ENCODE results near the gene PPP1R27. TPM values are rescaled to one million over a fixed set of nuclear protein-coding genes. Genes with fewer than 3 reads are reported as not detected.

The PPP1R27 gene
- total RNA-seq, 5 donors from 2014 or later (not counting 1 experiment from before 2014, with no cell fraction given) = not detected

GRCh38 chr17:81837641-81838040 is 2.8 kb upstream of the PPP1R27 start:
- Mint-ChIP-seq H3K27me3 (no peaks in the 10 kb centered on the region), H3K27ac (no peak overlapping the region), H3K9me3 (no peaks in the 10 kb centered on the region), H3K4me3 (no peak overlapping the region), H3K4me1 (peaks cover under 1 to 4% (median 3%) of the 10 kb centered on the region in 3 donors), H3K36me3 (no peaks in the 10 kb centered on the region)
- Histone ChIP-seq H3K27me3 (replicated peaks in 1 of 2; ENCODE audit: control insufficient read depth in 2 of 2, extremely low read depth in 1 of 2, insufficient read depth in 2 of 2, low read length in 1 of 2) (no peaks in the 10 kb centered on the region), H3K4me3 (ENCODE audit: control insufficient read depth in 1 of 2, extremely low read depth in 1 of 2, low read length in 1 of 2) (no peak overlapping the region), H3K36me3 (ENCODE audit: control insufficient read depth in 2 of 2, extremely low read depth in 1 of 2, insufficient read depth in 1 of 2, low read length in 1 of 2) (peaks cover 0 to under 1% of the 10 kb centered on the region in 2 donors), H3K4me1 (ENCODE audit: control insufficient read depth in 1 of 2, extremely low read depth in 1 of 2, insufficient read depth in 2 of 2, low read length in 2 of 2) (peaks cover 4 to 14% of the 10 kb centered on the region in 2 experiments), H3K27ac (ENCODE audit: low read length) (no peak overlapping the region), H3K9me3 (no peaks in the 10 kb centered on the region)
- ATAC-seq (replicated peaks in 1 of 4) (no peak), DNase-seq (no peak)
- ChIA-PET CTCF (interaction anchor here in 1 of 2 donors (0.7 kb wide), 1 partner anchor 79 kb away, joined by 3 read pairs; no protein-coding TSS in a partner anchor), POLR2A (no interaction called here)
- WGBS (ENCODE audit: insufficient coverage) = 94% methylated on average over 9 of the region's 9 CpGs

- ATAC-seq (replicated peaks in 1 of 4) (no peak), DNase-seq (no peak)
- Histone ChIP-seq H3K36me3 (ENCODE audit: control insufficient read depth in 2 of 2, extremely low read depth in 1 of 2, insufficient read depth in 1 of 2, low read length in 1 of 2) (no peaks in the 10 kb centered on the region), H3K4me3 (ENCODE audit: control insufficient read depth in 1 of 2, extremely low read depth in 1 of 2, low read length in 1 of 2) (peak overlapping the region; percentile 48 to 68), H3K9me3 (no peaks in the 10 kb centered on the region), H3K27me3 (replicated peaks in 1 of 2; ENCODE audit: control insufficient read depth in 2 of 2, extremely low read depth in 1 of 2, insufficient read depth in 2 of 2, low read length in 1 of 2) (no peaks in the 10 kb centered on the region), H3K27ac (ENCODE audit: low read length) (peak overlapping the region; percentile 87), H3K4me1 (ENCODE audit: control insufficient read depth in 1 of 2, extremely low read depth in 1 of 2, insufficient read depth in 2 of 2, low read length in 2 of 2) (peaks cover 7 to 33% of the 10 kb centered on the region in 2 experiments)
- Mint-ChIP-seq H3K4me1 (peaks cover 16 to 22% (median 20%) of the 10 kb centered on the region in 3 donors), H3K4me3 (peak overlapping the region; percentile 77 to 88 (median 79)), H3K27ac (peak overlapping the region; percentile 79 to 84), H3K9me3 (no peaks in the 10 kb centered on the region), H3K27me3 (no peaks in the 10 kb centered on the region), H3K36me3 (no peaks in the 10 kb centered on the region)
- POLR2A ChIA-PET = interaction anchor here in 1 of 2 donors (1.0 kb wide), 1 partner anchor 25 kb away, joined by 3 read pairs; no protein-coding TSS in a partner anchor
- CTCF ChIA-PET = no interaction called here
- WGBS (ENCODE audit: insufficient coverage) = 89% methylated on average over 31 of the region's 31 CpGs
Measured at GRCh38 chr17:81833921-81834830, 674 bp downstream of the PPP1R27 start.

DNA sequence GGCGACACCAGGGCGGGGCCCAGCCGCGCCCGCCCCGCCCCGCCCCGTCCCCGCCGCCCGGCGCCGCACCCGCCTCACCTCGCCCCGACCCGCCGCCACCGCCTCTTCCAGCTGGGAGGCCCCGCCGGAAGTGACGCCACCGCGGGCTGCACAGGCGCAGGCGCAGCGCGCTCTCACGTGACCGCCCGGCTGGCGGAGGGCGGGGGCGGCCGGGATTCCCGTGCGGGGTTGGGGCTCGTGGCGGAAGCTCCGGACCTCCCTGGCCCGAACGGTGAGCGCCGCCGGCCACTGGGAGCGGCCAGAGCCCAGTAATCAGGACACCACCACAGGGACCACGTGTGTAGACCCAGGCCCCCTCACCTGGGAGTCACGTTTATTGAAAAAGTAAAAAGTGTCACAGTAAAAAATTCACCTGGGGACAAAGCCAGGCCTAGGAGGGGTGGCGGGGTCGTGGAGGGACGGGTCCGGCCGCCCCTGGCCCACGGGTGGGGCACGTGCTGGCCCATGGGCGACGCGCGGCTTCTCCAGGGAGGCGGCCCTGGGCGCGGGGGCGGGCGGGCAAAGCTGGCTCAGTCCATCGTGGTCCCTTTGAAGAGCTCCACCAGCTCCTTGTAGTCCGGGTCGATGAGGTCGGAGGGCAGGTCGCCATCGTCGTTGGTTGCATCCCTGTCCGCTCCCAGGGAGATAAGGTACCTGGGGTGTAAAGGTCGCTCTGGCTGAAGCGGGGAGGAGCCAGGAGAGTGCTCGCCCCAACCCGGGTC is 1.5 kb downstream of the PPP1R27 start, which contains the start of gene MCRIP1:
Gene MCRIP1 (minus strand): TSS at position 132 of the 761 bp plus-strand sequence. CDS start 8,785 bp downstream, outside the sequence.
- Mint-ChIP-seq H3K27ac (peak within 1 kb of the TSS; percentile 84 to 93), H3K36me3 (no peaks in the 10 kb centered on the region), H3K4me3 (peak within 1 kb of the TSS; percentile 85 to 88 (median 85)), H3K9me3 (no peaks in the 10 kb centered on the region), H3K4me1 (peaks cover 16 to 24% (median 23%) of the 10 kb centered on the region in 3 donors), H3K27me3 (no peaks in the 10 kb centered on the region)
- no peaks in the 10 kb centered on the region for H3K27me3 ChIP-seq (replicated peaks in 1 of 2; ENCODE audit: control insufficient read depth in 2 of 2, extremely low read depth in 1 of 2, insufficient read depth in 2 of 2, low read length in 1 of 2)
- peaks cover 7 to 38% of the 10 kb centered on the region in 2 experiments for H3K4me1 ChIP-seq (ENCODE audit: control insufficient read depth in 1 of 2, extremely low read depth in 1 of 2, insufficient read depth in 2 of 2, low read length in 2 of 2)
- H3K27ac ChIP-seq (ENCODE audit: low read length) = peak within 1 kb of the TSS; percentile 87
- WGBS (ENCODE audit: insufficient coverage) = under 1% methylated on average over 58 of the region's 76 CpGs
- no peaks in the 10 kb centered on the region for H3K36me3 ChIP-seq (ENCODE audit: control insufficient read depth in 2 of 2, extremely low read depth in 1 of 2, insufficient read depth in 1 of 2, low read length in 1 of 2)
- ATAC-seq (replicated peaks in 1 of 4) (peak; percentile 81 to 89 (median 86)), DNase-seq (peak; percentile 81 to 97 (median 89))
- CTCF ChIA-PET = no interaction called here
- H3K9me3 ChIP-seq = no peaks in the 10 kb centered on the region
- H3K4me3 ChIP-seq (ENCODE audit: control insufficient read depth in 1 of 2, extremely low read depth in 1 of 2, low read length in 1 of 2) = peak within 1 kb of the TSS; percentile 68 to 72
- POLR2A ChIA-PET = interaction anchor here in 1 of 2 donors (1.0 kb wide), 1 partner anchor 26 kb away, joined by 3 read pairs; no protein-coding TSS in a partner anchor

- H3K27ac ChIP-seq (ENCODE audit: low read length) = peak overlapping the region; percentile 58
- H3K4me3 ChIP-seq (ENCODE audit: control insufficient read depth in 1 of 2, extremely low read depth in 1 of 2, low read length in 1 of 2) = peak overlapping the region; percentile 63 to 72
- no peaks in the 10 kb centered on the region for H3K36me3 ChIP-seq (ENCODE audit: control insufficient read depth in 2 of 2, extremely low read depth in 1 of 2, insufficient read depth in 1 of 2, low read length in 1 of 2)
- peaks cover 7 to 38% of the 10 kb centered on the region in 2 experiments for H3K4me1 ChIP-seq (ENCODE audit: control insufficient read depth in 1 of 2, extremely low read depth in 1 of 2, insufficient read depth in 2 of 2, low read length in 2 of 2)
- H3K9me3 Mint-ChIP-seq = no peaks in the 10 kb centered on the region
- POLR2A ChIA-PET = no interaction called here
- H3K9me3 ChIP-seq = no peaks in the 10 kb centered on the region
- H3K27me3 ChIP-seq (replicated peaks in 1 of 2; ENCODE audit: control insufficient read depth in 2 of 2, extremely low read depth in 1 of 2, insufficient read depth in 2 of 2, low read length in 1 of 2) = no peaks in the 10 kb centered on the region
- DNase-seq (peak in 18 of 35 experiments; percentile 6 to 41 (median 20)), ATAC-seq (replicated peaks in 1 of 4) (peak; percentile 21 to 77 (median 70))
- under 1% methylated on average over 62 of the region's 65 CpGs for WGBS (ENCODE audit: insufficient coverage)
- CTCF ChIA-PET = no interaction called here
- H3K36me3 Mint-ChIP-seq = no peaks in the 10 kb centered on the region
- H3K27me3 Mint-ChIP-seq = no peaks in the 10 kb centered on the region
- peak overlapping the region; percentile 85 to 88 (median 85) for H3K4me3 Mint-ChIP-seq
- peak overlapping the region; percentile 84 to 93 for H3K27ac Mint-ChIP-seq
- peaks cover 16 to 26% (median 25%) of the 10 kb centered on the region in 3 donors for H3K4me1 Mint-ChIP-seq
Measured at GRCh38 chr17:81832608-81833159, 2.2 kb downstream of the PPP1R27 start.

GRCh38 chr17:81831957-81832607 is 2.8 kb downstream of the PPP1R27 start:
- POLR2A ChIA-PET = no interaction called here
- Histone ChIP-seq H3K4me3 (ENCODE audit: control insufficient read depth in 1 of 2, extremely low read depth in 1 of 2, low read length in 1 of 2) (peak overlapping the region; percentile 63 to 72), H3K9me3 (no peaks in the 10 kb centered on the region), H3K4me1 (ENCODE audit: control insufficient read depth in 1 of 2, extremely low read depth in 1 of 2, insufficient read depth in 2 of 2, low read length in 2 of 2) (peaks cover 7 to 38% of the 10 kb centered on the region in 2 experiments), H3K27ac (ENCODE audit: low read length) (peak overlapping the region; percentile 58), H3K36me3 (ENCODE audit: control insufficient read depth in 2 of 2, extremely low read depth in 1 of 2, insufficient read depth in 1 of 2, low read length in 1 of 2) (no peaks in the 10 kb centered on the region), H3K27me3 (replicated peaks in 1 of 2; ENCODE audit: control insufficient read depth in 2 of 2, extremely low read depth in 1 of 2, insufficient read depth in 2 of 2, low read length in 1 of 2) (no peaks in the 10 kb centered on the region)
- H3K4me3 Mint-ChIP-seq = peak overlapping the region; percentile 85 to 88 (median 85)
- peaks cover 16 to 26% (median 25%) of the 10 kb centered on the region in 3 donors for H3K4me1 Mint-ChIP-seq
- DNase-seq (peak in 34 of 35 experiments; percentile 18 to 71 (median 47)), ATAC-seq (replicated peaks in 1 of 4) (peak; percentile 34 to 56 (median 43))
- H3K36me3 Mint-ChIP-seq = no peaks in the 10 kb centered on the region
- H3K27me3 Mint-ChIP-seq = no peaks in the 10 kb centered on the region
- 14% methylated on average over 18 of the region's 18 CpGs for WGBS (ENCODE audit: insufficient coverage)
- CTCF ChIA-PET = no interaction called here
- no peaks in the 10 kb centered on the region for H3K9me3 Mint-ChIP-seq
- H3K27ac Mint-ChIP-seq = peak overlapping the region; percentile 84 to 93
